GM12865 (cell line): ENCODE measurements around the gene FOXP3.

Experiments
- DNase-seq: peaks from one replicate; pipeline ENCODE4 v3.0.0; 2010; ENCODE audit warnings: low read depth
- H3K4me3 ChIP-seq: 2 replicates; pipeline ENCODE4 v1.5.1; 2011; ENCODE audit warnings: mild to moderate bottlenecking, low read depth, low read length, control low read depth
- TF ChIP-seq, protein P1 (sequence below): IDR thresholded peaks from 2 replicates; pipeline ENCODE4 v1.5.1; 2011; ENCODE audit warnings: low read length, control low read depth, low read depth, inconsistent platforms; ENCODE audit not compliant: insufficient read depth; ENCODE audit errors: missing control alignments

Gene FOXP3

DNA sequence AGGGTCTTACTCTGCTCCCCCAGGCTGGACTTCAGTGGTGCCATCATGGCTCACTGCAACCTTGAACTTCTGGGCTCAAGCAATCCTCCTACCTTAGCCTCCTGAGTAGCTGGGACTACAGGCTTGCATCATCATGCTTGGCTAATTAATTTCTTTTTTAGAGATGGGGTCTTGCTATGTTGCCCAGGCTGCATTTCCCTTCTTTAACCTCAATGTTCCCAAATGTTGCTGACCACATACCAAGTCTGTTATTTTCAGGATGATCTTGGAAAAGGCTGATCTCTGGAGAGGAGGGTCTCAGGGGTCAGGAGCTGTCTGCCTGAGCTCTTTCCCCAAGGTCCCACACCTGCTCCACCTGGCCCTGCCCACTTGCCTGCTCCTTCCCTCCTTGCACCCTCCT lies 44.4 kb downstream of the FOXP3 start:
- no peak overlapping the region for H3K4me3 ChIP-seq

DNA sequence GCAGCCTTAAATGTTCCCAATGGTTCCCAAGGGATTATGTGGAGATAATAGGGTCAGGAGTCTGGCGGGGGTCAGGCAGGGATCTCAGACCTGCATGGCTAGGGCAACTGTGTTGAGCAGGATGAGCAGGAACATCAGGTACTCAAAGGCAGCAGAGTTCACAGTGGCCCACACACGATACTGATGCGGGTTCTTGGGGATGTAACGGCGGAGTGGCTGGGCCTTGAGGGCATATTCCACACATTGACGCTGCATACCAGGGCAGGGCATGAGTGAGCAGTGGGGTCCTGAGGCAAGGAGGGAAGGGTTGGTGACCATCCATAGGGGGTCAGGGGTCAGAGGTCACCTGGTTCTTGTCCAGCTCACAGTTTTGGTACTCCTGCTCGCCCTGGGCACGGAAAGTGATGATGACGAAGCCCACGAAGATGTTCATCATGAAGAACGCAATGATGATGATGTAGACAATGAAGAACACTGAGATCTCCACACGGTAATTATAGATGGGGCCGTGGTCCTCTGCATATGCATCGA lies 49.4 kb downstream of the FOXP3 start:
- DNase-seq: no peak
- TF ChIP-seq, protein P1, sequence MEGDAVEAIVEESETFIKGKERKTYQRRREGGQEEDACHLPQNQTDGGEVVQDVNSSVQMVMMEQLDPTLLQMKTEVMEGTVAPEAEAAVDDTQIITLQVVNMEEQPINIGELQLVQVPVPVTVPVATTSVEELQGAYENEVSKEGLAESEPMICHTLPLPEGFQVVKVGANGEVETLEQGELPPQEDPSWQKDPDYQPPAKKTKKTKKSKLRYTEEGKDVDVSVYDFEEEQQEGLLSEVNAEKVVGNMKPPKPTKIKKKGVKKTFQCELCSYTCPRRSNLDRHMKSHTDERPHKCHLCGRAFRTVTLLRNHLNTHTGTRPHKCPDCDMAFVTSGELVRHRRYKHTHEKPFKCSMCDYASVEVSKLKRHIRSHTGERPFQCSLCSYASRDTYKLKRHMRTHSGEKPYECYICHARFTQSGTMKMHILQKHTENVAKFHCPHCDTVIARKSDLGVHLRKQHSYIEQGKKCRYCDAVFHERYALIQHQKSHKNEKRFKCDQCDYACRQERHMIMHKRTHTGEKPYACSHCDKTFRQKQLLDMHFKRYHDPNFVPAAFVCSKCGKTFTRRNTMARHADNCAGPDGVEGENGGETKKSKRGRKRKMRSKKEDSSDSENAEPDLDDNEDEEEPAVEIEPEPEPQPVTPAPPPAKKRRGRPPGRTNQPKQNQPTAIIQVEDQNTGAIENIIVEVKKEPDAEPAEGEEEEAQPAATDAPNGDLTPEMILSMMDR: no peak

More for the DNA sequence above, 44.4 kb downstream of the FOXP3 start:
- DNase-seq: no peak
- TF ChIP-seq, protein P1: no peak

DNA sequence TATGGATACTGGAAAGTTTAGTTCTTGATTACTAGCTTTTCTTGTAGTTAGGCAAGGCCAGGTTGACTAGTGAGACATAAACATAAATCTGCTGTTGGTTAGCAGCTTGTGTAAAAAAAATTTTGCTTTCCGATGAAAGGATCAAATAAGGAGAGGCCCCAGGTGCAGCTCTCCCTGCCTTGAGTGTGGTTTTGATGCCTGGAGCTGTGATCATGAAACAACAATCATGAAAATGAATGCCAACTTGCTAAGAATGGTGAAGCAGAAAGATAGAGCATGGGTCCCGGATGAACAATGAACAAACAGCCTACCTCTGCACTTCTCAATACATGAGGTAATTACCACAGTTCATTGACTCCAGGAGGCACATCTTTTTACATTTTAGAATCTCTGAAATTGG lies 50.1 kb downstream of the FOXP3 start:
- TF ChIP-seq, protein P1: no peak
- no peak for DNase-seq
- no peak overlapping the region for H3K4me3 ChIP-seq

More for the DNA sequence above, 49.4 kb downstream of the FOXP3 start:
- H3K4me3 ChIP-seq: no peak overlapping the region

DNA sequence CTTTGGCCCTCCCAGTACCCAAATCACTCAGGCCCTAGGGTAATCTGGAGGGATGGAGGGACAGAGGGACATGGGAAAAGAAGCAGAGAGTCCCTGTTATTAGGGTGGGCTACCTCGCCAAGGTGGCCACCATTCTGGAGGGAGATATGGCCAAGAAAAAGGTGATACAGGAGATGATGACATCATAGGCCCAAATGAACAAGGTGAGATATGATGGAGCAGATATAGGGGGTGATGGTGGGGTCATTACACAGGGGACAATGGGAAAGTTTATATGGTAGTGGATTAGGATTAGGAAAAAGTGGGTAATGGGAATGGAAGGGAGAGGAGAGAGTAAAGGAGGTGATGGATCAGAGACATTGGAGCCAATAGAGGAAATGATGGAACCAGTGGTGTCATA lies 51.6 kb downstream of the FOXP3 start:
- no peak overlapping the region for H3K4me3 ChIP-seq
- DNase-seq: no peak
- TF ChIP-seq, protein P1: no peak

DNA sequence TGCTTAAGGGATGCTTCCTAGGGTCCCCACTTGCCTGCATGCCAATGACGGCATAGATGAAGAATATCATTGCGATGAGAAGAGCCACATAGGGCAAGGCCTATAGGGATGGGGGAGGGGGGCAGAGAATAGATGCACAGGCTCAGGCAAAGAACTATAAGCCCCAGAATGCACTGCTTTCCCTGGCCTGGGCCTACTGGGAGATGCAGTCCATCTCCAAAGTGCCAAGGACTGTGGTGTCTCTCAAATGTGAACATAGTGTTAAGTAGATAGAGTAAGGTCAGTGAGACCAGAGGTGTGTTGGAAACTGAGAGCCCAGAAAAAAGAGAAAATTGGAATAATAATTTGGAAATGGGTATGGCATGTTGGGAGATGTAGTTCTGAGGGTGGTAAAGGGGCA lies 52.3 kb downstream of the FOXP3 start:
- no peak overlapping the region for H3K4me3 ChIP-seq
- no peak for DNase-seq
- TF ChIP-seq, protein P1: no peak

DNA sequence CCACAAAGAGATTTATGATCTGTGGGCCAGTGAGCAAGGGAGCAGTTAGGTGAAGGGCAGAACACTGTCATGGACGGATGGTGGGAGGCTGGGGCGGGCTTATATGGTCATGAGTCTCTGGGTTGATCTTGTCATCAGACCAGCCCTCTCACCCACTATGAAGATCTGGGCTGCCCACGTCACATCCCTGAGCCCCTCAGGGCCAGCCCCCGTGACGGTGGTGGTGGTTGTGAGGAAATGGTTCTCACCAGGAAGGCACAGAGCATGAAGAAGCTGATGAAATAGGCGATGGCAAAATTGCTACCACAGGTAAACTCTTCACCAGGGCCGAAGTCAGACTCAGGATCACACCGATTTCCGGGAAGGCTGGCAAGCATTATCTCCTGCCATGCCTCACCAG lies 53.4 kb downstream of the FOXP3 start:
- TF ChIP-seq, protein P1: no peak
- no peak overlapping the region for H3K4me3 ChIP-seq
- DNase-seq: no peak

DNA sequence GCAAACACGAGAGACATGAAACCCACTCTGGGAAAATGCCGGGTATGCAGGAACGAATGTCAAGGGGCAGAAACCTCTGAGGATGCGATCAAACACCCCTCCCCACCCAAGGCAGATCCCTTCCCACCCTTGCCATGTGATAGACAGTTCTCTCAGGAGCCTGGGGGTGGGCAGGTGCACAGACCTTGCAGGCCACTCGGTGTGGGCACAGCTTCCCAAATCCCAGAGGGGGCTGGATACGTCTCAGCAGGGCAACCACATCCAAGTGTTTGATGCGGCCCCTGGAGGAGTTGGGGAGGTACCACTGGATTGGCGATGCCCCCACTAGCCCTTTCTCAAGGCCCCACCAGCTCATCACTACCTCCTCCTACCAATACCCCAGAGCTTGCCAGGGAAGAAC lies 54.1 kb downstream of the FOXP3 start:
- no peak for DNase-seq
- H3K4me3 ChIP-seq: no peak overlapping the region
- TF ChIP-seq, protein P1: no peak
